SU-DHL-6 (cell line): Measurements from ENCODE around the gene MGAT4A.

ENCODE experiments used
- H2AFZ ChIP-seq: fragments of 200-600 bp; sonication (generic); 2 replicates; pipeline ENCODE4 v1.6.1; 2014; ENCODE audit warnings: low read depth, mild to moderate bottlenecking, moderate library complexity, mixed read lengths, antibody characterized with exemption, low read length; ENCODE audit not compliant: severe bottlenecking
- H3F3A ChIP-seq: fragments of 200-600 bp; shearing (Covaris generic); 2 replicates; pipeline ENCODE4 v1.6.0; 2016; ENCODE audit warnings: antibody characterized with exemption, mild to moderate bottlenecking; ENCODE audit not compliant: insufficient read depth
- H3K27ac ChIP-seq: fragments of 200-600 bp; sonication (generic); 2 replicates; pipeline ENCODE4 v1.5.1; 2016; ENCODE audit warnings: low read depth, mild to moderate bottlenecking, low read length, moderate library complexity, mixed read lengths
- H3K27me3 ChIP-seq: fragments of 200-600 bp; sonication (generic), shearing (Covaris generic); 2 replicates; pipeline ENCODE4 v1.6.0; 2014; ENCODE audit warnings: mild to moderate bottlenecking, low read length
- H3K36me3 ChIP-seq: fragments of 200-600 bp; sonication (generic); 2 replicates; pipeline ENCODE4 v1.6.1; 2014; ENCODE audit warnings: mild to moderate bottlenecking, low read length, mixed read lengths
- H3K4me2 ChIP-seq: fragments of 300-600, 200-600 bp; shearing (Covaris generic), sonication (generic); 2 replicates; pipeline ENCODE4 v1.6.0; 2014; ENCODE audit warnings: low read length, low read depth, mild to moderate bottlenecking; ENCODE audit not compliant: poor library complexity, severe bottlenecking
- H3K4me3 ChIP-seq: fragments of 200-600 bp; sonication (generic); 2 replicates; pipeline ENCODE4 v1.5.1; 2014; ENCODE audit warnings: antibody characterized with exemption, low read length, mild to moderate bottlenecking, mixed read lengths; ENCODE audit not compliant: insufficient read depth, poor library complexity, severe bottlenecking
- H3K79me2 ChIP-seq: fragments of 200-600 bp; sonication (generic); 2 replicates; pipeline ENCODE4 v1.6.1; 2014; ENCODE audit warnings: mild to moderate bottlenecking, low read length, moderate library complexity; ENCODE audit not compliant: insufficient read depth
- H3K9ac ChIP-seq: fragments of 200-600 bp; sonication (generic); 2 replicates; pipeline ENCODE4 v1.7.0; 2014; ENCODE audit warnings: mild to moderate bottlenecking, low read length
- H3K9me2 ChIP-seq: fragments of 200-600 bp; sonication (generic); replicated peaks from 2 replicates; pipeline ENCODE4 v1.6.1; 2014; ENCODE audit warnings: low read length; ENCODE audit not compliant: insufficient read depth
- H3K9me3 ChIP-seq: fragments of 200-600 bp; sonication (generic); 2 replicates; pipeline ENCODE4 v1.6.1; 2014; ENCODE audit warnings: low read length, mixed read lengths; ENCODE audit not compliant: insufficient read depth
- H4K20me1 ChIP-seq: fragments of 200-600 bp; sonication (generic); 2 replicates; pipeline ENCODE4 v1.6.1; 2014; ENCODE audit warnings: low read depth, mild to moderate bottlenecking, antibody characterized with exemption, low read length, moderate library complexity, mixed read lengths
- EZH2phosphoT487 ChIP-seq: fragments of 200-600 bp; sonication (generic), shearing (Covaris generic); conservative IDR thresholded peaks from 2 replicates; pipeline ENCODE4 v1.6.1; 2018; ENCODE audit warnings: mild to moderate bottlenecking, antibody characterized with exemption, low read length, moderate library complexity, mixed read lengths
- TF ChIP-seq, protein P1 (sequence below): fragments of 200-600 bp; sonication (generic); IDR thresholded peaks from one replicate; pipeline ENCODE4 v1.5.1; 2017; ENCODE audit warnings: antibody characterized with exemption, mild to moderate bottlenecking, low read length, moderate library complexity; ENCODE audit not compliant: insufficient read depth, poor library complexity, severe bottlenecking

Gene MGAT4A

DNA sequence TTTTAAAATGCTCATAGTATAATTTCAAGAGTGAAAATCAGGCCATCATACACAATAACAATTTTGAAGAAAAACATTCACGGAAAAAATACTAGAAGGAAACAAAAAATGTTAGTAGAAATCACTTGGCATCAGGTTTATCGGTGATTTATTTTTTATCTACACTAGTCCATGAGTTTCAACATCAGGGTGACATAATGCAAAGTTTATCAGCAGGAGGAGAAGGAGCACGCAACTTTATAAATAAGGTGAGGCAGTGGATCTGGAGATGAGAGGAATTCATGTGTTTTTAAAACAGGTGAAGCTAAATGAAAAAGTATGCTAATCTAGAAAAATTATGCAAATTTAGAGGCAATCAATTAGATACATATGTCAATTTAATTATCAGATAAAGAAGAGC, 54.2 kb downstream of the MGAT4A start:
- no peak overlapping the region for H3K4me3 ChIP-seq
- no peaks in the 10 kb centered on the region for H3K9me3 ChIP-seq
- no peak overlapping the region for H3K27ac ChIP-seq
- H3F3A ChIP-seq = no peaks in the 10 kb centered on the region
- no peak overlapping the region for H2AFZ ChIP-seq
- H3K4me2 ChIP-seq = no peak overlapping the region
- no peaks in the 10 kb centered on the region for H3K79me2 ChIP-seq
- no peaks in the 10 kb centered on the region for H3K9me2 ChIP-seq
- H4K20me1 ChIP-seq = no peaks in the 10 kb centered on the region
- no peak for TF ChIP-seq EZH2phosphoT487
- TF ChIP-seq, protein P1, sequence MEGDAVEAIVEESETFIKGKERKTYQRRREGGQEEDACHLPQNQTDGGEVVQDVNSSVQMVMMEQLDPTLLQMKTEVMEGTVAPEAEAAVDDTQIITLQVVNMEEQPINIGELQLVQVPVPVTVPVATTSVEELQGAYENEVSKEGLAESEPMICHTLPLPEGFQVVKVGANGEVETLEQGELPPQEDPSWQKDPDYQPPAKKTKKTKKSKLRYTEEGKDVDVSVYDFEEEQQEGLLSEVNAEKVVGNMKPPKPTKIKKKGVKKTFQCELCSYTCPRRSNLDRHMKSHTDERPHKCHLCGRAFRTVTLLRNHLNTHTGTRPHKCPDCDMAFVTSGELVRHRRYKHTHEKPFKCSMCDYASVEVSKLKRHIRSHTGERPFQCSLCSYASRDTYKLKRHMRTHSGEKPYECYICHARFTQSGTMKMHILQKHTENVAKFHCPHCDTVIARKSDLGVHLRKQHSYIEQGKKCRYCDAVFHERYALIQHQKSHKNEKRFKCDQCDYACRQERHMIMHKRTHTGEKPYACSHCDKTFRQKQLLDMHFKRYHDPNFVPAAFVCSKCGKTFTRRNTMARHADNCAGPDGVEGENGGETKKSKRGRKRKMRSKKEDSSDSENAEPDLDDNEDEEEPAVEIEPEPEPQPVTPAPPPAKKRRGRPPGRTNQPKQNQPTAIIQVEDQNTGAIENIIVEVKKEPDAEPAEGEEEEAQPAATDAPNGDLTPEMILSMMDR = no peak
- H3K27me3 ChIP-seq = no peaks in the 10 kb centered on the region
- H3K9ac ChIP-seq = no peak overlapping the region
- H3K36me3 ChIP-seq = no peaks in the 10 kb centered on the region

DNA sequence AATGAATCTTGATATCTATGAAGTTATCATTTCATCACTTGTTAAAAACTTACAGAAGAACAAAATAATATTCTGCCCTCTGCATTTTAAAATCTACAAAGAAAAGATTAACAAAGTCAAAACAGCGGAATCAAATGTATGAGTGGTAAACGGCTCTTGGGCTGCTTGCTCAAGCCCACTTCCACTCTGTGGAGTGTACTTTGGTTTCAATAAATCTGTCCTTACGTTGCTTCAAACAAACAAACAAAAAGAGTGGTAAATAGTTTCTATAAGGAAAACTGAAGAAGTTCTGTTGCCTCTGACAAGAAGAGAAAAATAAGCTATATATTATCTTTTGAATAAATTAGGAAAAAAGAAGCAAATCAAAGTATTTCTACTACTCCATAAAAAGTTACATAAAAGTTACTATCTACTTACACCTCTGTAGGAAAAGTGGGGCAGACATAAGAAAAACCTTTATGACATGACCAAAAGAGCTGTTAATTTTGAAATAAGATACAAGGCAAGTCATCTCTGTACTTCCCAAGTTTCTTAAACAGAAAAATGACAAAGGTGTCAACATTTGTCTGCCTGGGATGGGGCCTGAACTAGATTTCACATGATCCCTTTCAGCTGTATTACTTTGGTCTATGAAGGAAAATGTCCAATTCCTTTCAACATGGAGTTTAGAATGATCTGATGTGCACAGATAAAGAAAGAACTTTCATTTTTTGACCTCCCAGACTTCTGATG, 56.5 kb downstream of the MGAT4A start:
- TF ChIP-seq, protein P1 = no peak
- TF ChIP-seq EZH2phosphoT487 = no peak
- Histone ChIP-seq H3K9ac (no peak overlapping the region), H3K4me2 (no peak overlapping the region), H3K9me2 (no peaks in the 10 kb centered on the region), H3F3A (no peaks in the 10 kb centered on the region), H3K36me3 (no peaks in the 10 kb centered on the region), H2AFZ (no peak overlapping the region), H3K4me3 (no peak overlapping the region), H3K27me3 (no peaks in the 10 kb centered on the region), H3K9me3 (no peaks in the 10 kb centered on the region), H4K20me1 (no peaks in the 10 kb centered on the region), H3K79me2 (no peaks in the 10 kb centered on the region), H3K27ac (no peak overlapping the region)

DNA sequence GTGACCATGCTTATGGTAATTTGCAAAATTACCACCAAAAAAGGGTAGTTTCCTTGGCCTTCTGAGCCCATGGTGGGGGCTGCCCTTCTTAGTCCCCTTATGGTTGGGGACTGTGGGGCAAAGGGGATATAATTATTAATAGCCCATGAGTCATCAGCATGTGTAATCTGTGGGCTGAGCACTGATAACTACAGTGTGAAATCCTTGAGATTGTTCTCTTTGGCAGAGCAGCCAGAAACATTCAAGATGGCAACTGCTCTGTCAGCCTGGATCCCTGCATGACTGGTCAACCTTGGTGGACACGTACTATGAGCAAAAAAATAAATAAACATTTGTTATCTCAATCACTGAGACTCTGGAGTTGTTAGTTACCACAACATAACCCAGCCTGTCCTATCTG, 61.3 kb downstream of the MGAT4A start:
- no peak for TF ChIP-seq EZH2phosphoT487
- TF ChIP-seq, protein P1 = no peak
- Histone ChIP-seq H3K27ac (no peak overlapping the region), H3K9me2 (no peaks in the 10 kb centered on the region), H3K79me2 (no peaks in the 10 kb centered on the region), H4K20me1 (no peaks in the 10 kb centered on the region), H3K9me3 (no peaks in the 10 kb centered on the region), H3F3A (no peaks in the 10 kb centered on the region), H2AFZ (no peak overlapping the region), H3K9ac (no peak overlapping the region), H3K4me2 (no peak overlapping the region), H3K27me3 (no peaks in the 10 kb centered on the region), H3K36me3 (no peaks in the 10 kb centered on the region), H3K4me3 (no peak overlapping the region)
